ENCODE measurements around the gene ATXN2.
"Not testable (repeated sequence)": the region's sequence is repeated elsewhere in the genome, so short reads cannot be mapped to it uniquely, and the experiment has no call there.

The ATXN2 gene

GRCh38 chr12:111599453-111600204, 514 bp upstream of the ATXN2 start:
- DNase-seq (ENCODE audit: low spot score) = peak; percentile 80

- no peak for DNase-seq (ENCODE audit: low spot score)
Observed at GRCh38 chr12:111597831-111598636, 1.1 kb downstream of the ATXN2 start.

- peak; percentile 24 for DNase-seq (ENCODE audit: low spot score)
Observed at GRCh38 chr12:111596985-111597830, 1.9 kb downstream of the ATXN2 start.

DNA sequence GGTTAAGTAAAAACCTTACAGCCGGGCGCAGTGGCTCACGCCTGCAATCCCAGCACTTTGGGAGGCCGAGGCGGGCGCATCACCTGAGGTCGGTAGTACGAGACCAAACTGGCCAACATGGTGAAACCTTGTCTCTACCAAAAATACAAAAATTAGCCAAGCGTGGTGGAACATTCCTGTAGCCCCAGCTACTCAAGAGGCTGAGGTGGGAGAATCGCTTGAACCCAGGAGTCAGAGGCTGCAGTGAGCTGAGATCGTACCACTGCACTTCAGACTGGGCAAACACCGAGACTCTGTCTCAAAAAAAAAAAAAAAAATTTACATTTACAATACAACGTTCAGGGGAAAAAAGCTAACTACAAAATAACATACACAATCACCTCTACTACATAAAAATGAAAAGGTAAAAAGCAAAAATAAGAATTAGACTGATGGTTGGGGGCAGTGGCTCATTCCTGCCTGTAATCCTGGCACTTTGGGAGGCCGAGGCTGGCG, 3.7 kb downstream of the ATXN2 start:
- DNase-seq (ENCODE audit: low spot score) = not testable (repeated sequence)

DNA sequence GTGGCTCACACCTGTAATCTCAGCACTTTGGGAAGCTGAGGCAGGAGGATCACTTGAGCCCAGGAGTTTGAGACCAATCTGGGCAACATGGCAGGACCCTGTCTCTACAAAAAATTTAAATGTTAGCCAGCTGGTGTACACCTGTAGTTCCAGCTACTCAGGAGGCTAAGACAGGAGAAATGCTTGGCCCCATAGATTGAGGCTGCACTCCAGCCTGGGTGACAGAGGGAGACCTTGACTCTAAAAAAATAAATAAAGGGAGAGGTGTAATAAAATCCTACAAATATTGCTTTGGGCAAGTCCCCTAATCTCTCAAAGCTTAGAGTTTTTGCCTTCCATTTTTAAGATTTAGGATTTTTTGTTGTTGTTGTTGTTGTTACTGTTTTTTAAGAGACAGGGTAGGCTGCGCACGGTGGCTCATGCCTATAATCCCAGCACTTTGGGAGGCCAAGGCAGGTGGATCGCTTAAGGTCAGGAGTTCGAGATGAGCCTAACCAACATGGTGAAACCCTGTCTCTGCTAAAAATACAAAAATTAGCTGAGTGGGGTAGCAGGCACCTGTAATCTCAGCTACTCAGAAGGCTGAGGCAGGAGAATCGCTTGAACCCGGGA, 7.6 kb downstream of the ATXN2 start:
- not testable (repeated sequence) for DNase-seq (ENCODE audit: low spot score)

- DNase-seq (ENCODE audit: low spot score) = no peak
Observed at GRCh38 chr12:111590552-111590951, 8.6 kb downstream of the ATXN2 start.

DNA sequence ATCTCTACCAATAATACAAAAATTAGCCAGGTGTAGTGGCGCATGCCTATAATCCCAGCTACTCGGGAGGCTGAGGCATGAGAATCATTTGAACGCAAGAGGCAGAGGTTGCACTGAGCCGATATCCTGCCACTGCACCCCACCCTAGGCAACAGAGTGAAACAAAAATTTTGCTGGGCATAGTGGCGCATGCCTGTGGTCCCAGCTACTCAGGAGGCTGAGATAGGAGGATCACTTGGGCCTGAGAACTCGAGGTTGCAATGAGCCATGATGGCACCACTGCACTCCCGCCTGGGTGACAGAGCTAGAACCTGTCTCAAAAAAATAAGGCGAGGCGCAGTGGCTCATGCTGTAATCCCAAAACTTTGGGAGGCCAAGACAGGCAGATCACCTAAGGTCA, 9.5 kb downstream of the ATXN2 start:
- DNase-seq (ENCODE audit: low spot score) = no peak

DNA sequence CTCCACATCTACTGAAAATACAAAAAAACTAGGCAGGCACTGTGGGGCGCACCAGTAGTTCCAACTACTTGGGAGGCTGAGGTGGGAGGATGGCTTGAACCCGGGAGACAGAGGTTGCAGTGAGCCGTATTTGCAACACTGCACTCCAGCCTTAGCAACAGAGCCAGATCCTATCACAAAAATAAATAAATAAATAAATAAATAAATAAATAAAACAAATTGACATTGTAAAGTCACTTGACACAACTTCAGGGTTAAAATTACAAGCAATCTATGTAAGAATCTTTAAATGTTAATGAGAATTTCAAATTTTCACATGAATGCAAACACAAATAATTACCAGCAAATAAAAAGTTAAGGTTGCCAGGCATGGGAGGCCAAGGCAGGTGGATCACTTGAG, 11.1 kb downstream of the ATXN2 start:
- DNase-seq (ENCODE audit: low spot score) = no peak

DNA sequence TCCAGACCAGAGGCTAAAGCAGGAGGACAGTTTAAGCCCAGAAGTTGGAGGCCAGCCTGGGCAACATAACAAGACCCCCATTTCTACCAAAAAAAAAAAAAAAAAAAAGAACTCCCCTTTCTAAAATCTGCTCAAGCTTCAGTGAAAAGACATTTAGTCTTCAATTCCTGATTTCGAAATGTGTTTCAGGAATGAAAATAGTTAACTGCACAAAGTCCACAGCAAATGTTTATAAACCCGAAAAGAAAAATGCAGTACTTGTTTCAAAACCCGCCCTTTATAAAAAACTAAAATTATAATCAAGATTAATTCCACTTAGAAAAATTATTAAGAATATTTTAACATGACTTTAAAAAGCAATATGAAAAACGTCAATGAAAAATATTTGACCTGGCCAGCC, 12.1 kb downstream of the ATXN2 start:
- DNase-seq (ENCODE audit: low spot score) = no peak

DNA sequence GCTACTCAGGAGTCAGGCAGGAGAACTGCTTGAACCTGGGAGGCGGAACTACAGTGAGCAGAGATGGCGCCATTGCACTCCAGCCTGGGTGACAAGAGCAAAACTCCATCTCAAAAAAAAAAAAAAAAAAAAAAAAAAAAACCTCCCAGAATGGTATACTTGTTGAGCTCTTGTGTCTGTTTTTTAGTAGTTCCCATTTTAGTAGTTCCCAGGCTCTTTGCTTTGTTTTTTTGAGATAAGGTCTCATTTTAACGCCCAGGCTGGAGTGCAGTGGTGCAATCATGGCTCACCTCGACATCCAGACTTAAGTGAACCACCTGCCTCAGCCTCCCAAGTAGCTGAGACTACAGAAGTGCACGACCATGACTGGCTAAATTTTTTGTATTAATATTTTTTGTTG, 13.4 kb downstream of the ATXN2 start:
- no peak for DNase-seq (ENCODE audit: low spot score)

GRCh38 chr12:111584959-111585358, 14.2 kb downstream of the ATXN2 start:
- DNase-seq (ENCODE audit: low spot score) = no peak

- not testable (repeated sequence) for DNase-seq (ENCODE audit: low spot score)
Observed at GRCh38 chr12:111583506-111583905, 15.6 kb downstream of the ATXN2 start.

- no peak for DNase-seq (ENCODE audit: low spot score)
Observed at GRCh38 chr12:111582133-111582747, 16.9 kb downstream of the ATXN2 start.

GRCh38 chr12:111581434-111582132, 17.5 kb downstream of the ATXN2 start:
- no peak for DNase-seq (ENCODE audit: low spot score)

- DNase-seq (ENCODE audit: low spot score) = no peak
Observed at GRCh38 chr12:111580737-111581136, 18.4 kb downstream of the ATXN2 start.

DNA sequence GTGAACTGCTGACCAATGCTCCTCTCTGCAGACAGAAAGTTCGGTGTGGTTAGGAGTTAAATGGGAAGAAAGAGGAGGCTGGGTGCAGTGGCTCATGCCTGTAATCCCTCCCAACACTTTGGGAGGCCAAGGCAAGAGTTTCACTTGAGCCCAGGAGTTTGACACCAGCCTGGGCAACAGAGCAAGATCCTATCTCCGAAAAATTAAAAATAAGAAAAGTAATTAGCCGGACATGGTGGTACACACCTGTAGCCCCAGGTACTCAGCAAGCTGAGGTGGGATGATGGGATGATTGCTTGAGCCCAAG, 19.0 kb downstream of the ATXN2 start:
- DNase-seq (ENCODE audit: low spot score) = no peak

GRCh38 chr12:111578971-111579340, 20.2 kb downstream of the ATXN2 start:
- DNase-seq (ENCODE audit: low spot score) = no peak

GRCh38 chr12:111578276-111578970, 20.7 kb downstream of the ATXN2 start:
- no peak for DNase-seq (ENCODE audit: low spot score)

DNA sequence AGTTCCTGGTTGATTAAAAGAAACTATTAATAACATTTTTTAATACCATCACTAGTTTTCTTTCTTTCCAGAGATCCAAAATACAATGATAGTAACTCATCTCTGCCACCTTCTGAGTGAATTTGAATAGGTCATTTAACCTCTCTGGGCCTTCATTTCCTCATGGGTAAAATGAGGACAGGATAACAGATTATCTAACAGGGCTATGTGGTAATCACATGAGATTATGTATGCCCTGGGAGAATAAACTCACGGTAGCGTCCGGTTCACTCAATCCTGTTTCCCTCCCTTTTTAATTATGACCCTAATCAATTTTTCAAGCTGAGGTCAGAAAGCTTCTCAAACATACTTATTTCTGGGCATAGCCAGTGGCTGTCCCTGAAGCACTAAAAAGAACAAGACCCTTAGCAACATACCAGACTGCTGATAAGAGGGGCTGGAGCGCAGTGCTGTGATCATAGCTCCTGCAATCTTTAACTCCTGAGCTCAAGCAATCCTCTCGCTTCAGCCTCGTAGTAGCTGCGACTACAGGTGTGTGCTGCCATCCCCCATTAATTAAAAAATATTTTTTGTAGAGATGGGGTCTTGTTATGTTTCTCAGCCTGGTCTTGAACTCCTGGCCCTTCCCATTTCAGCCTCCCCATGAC, 24.2 kb downstream of the ATXN2 start:
- no peak for DNase-seq (ENCODE audit: low spot score)

DNA sequence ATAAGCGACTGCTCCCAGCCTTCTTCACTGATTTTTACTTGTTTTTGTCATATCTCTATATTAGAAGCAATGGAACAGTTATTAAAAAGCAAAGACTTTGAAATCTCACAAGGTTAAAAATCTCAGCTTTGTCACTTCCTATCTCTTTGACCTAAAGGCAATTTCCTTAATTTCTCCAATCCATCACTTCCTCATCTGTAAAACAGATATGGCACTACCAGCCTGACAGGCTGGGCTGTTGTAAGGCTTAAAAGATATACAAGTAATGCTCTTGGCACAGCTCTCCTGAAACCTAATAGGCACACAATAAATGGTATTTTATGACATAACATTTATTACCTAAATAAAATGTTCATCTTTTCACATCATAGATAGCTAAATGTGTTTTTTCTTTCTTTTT, 25.6 kb downstream of the ATXN2 start:
- DNase-seq (ENCODE audit: low spot score) = no peak

All from hematopoietic multipotent progenitor cell treated with erythropoietin and hydrocortisone succinate and interleukin-3 and kit ligand, for 15 days (in vitro differentiated cells).